NCI-H748 (cell line): Measurements from ENCODE around the gene GNAL.

Experiments used
- DNase-seq: peaks from one replicate; lab custom pipeline; 2025; ENCODE audit not compliant: unreplicated experiment; lab: John Stamatoyannopoulos, UW

Gene GNAL

DNA sequence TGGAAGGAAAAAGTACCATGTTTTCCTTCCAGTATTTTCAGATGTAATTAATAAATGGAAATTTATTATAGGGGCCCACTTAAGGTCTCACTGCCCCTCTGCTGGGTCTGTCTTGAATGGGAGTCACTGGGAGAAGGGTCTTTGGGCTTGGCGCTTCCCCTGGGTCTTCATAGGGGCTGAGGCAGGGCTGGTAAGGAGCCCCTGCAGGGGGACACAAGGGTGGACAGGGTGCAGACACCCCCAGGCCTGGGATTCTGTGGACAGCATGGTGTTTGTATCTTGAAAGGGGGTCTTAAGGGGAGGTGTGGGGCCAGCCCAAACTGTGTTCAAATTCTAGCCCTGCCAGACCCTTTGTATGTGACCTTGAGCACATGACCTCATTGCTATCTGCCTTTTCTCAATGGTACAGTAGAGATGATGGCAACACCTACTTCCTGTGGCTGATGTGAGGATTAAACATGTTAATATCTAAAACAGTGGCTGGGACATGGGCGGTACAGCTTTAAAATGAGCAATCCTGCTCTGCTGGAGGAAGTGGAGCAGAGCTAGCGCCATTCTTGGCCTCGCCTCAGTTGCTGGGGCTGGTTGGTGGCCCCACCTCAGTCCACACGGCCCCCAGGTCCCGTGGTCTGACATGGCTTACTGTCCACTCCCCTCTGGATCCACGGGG lies 71.6 kb downstream of the GNAL start:
- no peak for DNase-seq

DNA sequence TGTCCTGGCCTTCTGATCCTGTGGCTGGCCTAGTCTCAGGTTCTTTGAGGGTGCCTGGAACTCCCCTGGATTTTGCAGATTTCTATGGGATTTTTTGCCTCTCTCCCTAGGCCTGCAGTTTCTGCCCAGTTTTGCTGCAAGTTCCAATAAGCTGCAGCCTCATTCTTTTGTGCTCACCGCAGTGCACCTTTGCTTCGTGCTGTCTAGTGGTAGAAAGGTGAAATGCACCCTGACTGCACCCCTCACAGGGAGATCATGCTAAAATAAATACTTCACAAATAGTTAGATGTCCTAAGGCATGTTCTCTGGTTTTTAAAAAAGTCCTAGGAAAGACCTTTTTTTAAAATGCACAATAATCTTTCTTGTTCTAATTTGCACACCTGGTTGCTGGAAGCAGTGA lies 72.5 kb downstream of the GNAL start:
- no peak for DNase-seq

DNA sequence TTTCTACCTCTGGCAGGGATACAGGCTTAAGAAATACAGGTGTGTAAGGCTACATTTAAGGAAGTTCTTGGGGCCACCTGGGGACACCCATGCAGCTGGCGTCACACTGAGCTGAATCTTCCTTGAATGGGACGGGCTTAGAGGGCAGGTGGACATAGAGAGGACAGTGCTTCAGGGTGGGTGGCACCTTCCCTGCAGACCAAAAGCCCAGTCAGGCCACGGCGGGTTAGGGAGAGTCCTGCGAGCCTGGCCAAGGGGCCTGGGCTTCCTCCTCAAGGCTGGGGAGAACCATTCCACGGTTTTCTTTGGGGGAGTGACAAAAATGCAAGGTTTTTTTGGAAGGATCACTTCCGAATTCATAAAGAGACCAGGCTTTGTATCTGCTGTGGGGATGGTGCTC lies 73.4 kb downstream of the GNAL start:
- no peak for DNase-seq

DNA sequence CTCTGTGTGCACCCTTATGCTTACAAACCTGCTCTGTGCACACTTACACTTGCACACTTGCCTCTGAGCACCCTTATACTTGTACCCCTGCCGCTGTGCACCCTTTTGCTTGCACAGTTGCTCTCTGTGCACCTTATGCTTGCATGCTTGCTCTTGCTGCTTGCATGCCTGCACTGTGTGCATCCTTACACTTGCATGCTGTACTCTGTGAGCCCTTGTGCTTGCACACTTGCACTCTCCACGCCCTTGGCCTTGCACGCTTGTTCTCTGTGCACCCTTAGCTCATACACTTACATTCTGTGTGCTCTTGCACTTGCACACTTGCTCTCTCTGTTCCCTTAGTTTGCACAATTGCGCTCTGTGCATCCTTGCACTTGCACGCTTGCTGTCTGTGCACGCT lies 78.3 kb downstream of the GNAL start:
- DNase-seq = no peak

DNA sequence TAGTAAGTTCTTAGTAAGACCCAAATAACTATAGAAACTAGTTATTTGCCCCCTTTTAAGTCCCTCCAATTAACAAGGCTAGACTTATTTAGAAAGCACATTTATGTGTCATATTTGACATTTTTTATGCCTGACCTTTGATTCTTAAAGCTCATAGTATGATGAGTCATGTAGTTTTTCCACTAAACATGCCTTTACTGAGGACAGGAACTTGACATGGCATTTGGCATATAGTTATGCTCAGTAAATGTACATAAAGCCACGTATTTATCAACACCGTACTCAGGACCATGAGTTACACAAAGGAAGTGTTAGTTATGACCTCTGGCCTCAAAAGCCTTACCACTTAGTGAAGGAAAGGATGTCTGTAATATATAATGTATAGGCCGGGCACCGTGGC lies 78.9 kb downstream of the GNAL start:
- DNase-seq = no peak

DNA sequence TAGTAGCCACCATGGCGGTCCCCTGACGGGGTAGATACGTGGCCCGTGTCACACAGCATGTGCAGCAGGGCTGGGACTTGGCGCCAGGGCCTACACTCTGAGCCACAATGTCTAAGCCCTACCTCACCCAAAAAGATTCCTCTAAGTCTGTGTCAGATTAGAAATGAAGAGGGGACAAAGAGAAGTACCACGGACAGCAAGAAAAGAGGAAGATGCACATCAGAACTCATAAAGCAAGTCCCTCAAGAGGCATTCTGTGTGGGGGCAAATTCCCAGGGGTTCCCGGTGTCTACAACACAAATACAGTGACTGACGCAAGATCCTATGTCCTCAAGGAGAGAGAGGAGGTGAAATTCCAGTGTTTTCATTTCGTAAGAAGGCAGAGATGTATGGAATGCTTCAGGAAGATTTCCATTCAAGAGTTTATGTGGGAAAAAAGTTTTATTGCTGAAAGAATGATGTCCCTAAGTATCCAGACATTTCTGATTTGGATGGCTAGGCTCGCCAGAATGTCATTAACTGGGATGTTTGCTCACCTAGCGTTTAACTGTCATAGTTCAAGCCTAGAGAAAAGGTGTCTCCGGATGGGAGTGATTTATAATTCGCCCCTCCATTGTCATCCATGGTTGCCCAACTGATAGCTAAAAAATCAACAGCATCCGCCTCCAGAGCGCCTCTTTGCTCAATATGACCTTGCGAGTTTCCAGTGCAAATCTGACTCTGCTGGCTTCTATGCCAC lies 86.5 kb downstream of the GNAL start:
- peak; percentile 29 for DNase-seq

DNA sequence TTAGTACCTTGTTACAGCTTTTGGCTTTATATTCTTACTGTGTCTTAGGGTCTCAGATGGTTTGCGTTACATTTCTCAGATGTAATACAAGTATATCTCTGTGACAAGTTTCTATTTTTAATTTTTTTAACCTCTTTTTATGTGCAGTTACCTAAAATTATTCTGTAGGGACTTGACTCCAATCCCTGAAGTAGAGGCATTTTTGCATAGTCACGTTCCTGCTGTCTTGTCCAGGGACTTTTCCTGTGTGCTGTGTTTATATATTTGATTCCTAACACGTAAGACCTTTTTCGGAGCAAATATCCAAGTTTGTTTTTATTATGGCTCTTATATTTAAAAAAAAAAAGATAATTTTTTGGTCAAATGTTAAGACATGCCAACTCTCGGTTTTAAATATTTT lies 91.0 kb downstream of the GNAL start:
- no peak for DNase-seq

DNA sequence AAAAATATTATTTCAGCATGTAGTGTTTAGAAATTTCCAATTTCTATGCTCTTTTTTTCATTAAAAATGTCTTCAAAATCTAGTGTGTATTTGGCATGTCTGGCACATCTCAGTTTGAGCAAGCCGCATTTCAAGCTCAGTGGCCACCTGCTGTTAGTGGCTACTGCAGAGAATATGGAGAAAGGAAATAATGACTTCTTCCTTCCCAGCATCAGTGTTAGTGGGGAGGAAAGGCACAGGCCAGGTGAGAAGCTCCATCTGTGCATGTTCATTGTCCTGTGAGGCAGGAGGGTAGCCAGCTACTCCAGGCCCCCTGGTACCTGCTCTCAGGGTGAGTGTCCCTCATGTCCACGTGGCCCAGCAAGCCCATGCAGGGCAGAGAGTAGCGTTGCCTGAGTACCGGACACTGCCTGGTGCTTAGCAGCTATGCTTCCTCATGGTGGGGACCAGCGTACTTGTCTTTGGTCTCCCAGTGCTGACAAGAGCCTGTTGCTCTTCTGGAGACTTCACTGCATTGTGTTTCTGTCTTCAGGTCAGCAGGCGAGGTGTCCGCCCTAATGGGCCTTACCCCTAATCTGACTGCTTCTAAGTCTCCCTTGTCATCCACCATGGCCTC lies 94.8 kb downstream of the GNAL start:
- no peak for DNase-seq

DNA sequence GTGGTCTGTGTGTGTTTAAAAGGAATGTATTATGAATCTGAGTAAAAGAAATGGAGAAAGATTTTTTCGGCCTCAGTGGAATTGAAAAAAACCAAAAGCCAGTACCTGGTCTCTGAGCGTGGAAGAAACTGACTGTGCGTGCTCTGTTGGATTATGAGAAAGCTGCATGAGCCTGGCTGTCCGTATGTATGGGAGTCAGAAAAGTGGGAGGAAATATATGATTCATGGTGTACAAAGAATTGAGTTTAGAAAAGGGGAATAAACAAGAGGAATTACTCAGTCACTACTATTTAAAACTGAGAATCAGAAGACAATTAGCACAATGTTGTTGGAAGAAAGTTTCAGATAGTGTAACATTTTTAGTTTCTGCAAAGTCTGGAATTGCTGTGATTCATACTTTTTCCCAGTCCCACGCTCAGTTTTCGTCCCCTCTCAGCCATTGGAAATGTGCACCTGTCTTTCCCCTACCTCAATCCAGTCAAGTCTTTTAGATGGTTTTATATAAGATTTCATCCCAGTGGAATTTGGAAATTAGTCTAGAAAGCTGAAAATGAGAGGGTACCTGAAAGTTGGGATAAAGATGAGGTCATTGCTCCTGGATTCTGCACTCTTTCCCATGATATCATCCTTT lies 95.7 kb downstream of the GNAL start:
- DNase-seq = no peak

DNA sequence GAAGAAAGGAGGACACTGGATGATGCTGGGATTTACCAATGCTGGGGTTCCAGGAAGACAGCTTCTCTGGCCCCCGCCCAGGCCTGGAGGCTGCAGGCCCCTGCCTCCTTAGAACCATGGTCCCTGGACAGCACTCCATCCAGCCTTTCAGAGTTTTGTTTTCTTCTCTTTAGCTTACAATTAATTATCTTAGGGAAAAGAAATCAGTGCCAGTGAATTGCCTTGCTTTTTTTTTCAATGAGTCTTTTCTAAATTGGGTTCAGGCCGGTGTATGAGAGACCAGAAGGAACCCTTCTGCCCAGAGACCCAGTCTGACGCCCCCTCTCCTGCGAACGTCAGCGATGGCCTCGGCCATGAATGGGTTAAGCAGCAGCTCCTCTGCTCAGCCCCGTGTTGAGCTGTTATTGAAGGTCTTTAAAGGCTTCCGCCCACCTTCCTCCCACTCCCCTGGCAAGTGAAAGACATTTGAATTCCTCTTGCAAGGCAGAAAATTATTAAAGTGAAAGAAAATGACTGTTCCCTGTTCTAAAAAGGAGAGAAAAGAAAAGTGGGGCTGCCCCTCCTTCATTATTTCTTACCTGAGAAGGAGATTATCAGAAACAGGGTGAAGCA lies 96.5 kb downstream of the GNAL start:
- no peak for DNase-seq

DNA sequence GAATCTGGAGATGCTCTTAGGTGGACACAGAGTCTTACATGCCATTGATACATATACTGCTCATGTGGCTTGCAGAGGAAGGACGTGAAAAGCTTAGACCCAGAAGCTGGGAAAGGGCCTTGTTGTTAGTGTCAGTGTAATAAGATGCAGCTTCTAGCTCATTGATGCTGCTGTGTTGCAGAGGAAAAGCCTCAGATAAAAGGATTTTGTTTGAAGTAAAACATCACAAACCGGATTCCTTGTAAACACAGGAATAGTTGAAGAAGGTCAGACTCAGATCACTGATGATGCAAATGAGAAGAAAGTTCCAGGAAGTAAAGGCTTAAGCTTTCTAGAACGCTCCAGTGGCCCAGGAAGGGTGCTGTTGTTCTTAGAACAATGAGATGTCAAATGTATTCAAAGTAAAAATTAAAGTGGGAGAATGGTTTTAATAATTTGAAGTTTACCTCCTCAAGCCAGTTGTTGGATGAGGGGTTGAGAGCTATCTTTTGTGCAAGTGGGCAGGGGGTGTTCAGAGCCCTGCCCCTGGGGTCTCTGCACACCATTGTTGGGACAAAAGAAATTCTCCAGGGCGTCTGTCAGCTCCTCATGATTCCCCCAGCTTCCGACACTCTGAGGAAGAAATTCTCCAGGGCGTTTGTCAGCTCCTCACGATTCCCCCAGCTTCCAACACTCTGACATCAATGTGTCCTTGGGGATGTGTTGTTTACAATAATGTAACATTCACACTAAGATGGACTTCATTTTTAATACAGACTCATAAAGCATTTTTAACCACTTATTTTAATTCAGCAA lies 100.8 kb downstream of the GNAL start:
- no peak for DNase-seq

DNA sequence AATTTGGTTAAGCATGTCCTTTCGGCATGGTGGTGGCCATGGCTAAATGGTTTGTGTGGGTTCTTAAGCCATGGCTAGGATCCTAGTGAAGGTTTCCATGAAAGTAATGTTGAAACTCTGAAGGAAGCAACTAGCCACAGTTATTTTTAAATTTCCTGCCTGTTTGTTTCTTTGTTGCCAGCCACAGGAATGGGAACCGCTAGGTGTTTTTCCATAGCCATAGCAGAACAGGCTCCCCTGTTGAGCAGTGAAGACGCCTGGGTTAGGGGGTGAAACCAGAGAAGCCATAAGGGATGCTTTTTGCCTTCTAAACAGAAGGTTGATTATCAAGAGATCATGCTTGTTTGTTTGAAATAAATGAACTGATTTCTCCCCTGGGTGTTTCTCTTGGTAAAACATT lies 102.1 kb downstream of the GNAL start:
- DNase-seq = no peak

DNA sequence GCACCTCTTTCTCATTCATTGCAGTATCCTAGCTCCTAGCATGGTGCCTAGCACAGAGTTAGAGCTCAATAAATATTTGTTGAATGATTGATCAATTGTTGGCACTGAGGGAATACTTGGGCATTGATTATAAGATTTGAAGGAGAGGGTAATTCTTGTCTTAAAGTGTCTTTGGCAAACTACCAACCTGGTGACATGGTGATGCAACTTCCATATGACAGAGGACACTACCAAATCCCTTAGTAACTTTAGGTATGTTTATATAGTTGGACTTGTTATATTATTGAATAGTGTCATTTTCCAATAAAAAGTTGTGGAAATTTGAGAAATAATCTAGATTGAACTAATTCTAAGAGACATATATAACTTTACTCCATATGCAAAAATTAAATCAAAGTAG lies 103.6 kb downstream of the GNAL start:
- no peak for DNase-seq

DNA sequence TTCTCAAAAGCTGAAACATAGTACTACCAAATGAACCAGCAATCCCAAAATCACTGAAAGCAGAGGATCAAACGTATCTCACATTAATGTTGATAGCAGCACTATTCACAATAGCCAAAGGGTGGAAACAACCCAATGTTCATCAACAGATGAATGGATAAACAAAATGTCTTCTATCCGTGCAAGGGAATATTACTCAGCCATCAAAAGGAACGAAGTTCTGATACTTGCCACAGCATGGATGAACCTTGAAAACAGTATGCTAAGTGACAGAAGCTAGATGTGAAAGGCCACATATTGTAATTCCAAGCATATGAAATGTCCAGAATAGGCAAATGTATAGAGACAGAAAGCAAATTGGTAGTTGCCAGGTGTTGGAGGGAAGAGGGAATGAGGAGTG lies 105.1 kb downstream of the GNAL start:
- no peak for DNase-seq

DNA sequence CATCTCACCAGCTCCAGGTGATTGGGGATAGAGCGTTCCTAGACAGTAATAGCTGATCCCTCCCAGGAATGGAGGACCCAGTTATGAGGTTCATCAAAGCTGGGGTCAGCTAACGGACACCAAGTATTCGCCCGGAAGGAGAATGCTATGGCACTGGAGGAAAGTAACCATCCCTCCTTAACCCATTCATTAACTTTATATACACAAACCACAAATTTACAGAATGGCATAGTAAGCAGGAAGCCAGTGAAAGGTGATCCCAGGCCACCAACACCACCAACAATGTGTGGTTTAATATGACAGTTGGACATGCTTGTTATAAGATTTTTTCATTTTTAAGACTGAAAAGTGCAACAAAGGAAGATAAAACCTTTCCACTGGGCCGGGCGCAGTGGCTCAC lies 106.9 kb downstream of the GNAL start:
- DNase-seq = no peak

DNA sequence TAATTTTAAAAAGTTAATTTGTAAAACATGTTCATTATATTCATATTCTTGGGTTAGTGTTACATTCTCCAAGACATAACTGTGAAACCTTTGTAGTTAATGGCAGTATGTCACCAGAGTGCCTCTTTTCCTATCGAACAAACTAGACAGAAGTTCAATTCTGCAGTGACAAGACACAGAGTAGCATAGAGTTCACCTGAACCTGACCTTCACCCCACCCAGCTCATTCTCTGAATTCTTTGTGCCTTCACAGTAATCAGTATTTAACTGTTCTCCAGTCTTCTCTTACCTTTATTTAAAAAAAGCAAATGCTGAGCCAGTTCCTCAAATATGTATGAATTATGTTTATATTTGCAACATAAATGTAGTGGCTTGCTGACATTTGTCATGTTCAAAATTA lies 109.2 kb downstream of the GNAL start:
- no peak for DNase-seq

DNA sequence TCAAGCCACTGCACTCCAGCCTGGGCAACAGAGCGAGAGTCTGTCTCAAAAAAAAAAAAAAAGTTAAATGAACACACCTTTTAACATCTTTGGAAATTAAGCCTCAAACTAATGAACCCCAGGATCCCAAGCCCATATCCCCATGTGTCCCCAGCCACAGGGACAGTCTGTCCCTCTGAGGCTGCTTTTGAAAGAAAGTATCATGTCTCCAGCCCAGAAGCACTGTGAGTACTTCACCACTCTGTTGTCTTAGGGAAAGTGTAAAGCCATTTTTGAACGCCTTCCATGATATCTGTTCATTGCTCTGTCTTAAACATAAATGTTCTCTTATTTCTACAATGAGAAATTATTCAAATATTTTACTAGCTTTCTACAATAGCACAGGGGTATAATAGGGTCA lies 110.0 kb downstream of the GNAL start:
- no peak for DNase-seq

DNA sequence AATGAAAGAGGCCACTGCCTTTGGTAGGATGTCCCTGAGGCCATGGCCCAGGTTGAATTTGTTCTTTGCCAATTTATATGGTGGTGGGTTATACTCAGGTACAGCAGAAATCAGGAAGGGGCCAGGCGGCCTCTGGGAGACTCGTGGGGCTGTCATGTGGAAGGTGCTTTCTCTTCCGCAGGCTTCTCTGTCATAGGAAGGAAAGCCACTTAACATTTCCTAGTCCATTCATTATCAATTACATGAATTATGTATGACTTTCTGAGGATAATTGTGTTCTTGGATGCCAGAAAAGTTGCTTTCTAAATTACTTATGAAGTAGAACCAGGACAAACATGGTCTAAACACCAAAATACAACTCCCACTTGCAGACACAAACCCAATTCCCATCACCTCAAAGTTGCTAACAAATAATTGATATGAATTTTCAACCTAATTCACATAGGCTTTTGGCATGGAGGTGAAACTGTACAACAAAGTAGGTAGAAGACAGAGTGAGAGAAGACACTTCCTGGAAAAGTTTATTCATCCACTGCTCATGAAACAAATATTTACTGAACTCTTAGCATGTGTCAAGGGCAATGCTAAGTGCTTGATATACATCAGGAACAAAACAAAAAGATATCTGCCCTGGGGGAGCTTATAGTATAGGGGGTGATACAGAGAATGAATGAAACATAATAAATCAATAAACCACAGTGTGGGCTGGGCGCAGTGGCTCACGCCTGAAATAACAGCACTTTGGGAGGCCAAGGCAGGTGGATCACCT lies 111.7 kb downstream of the GNAL start:
- DNase-seq = no peak

DNA sequence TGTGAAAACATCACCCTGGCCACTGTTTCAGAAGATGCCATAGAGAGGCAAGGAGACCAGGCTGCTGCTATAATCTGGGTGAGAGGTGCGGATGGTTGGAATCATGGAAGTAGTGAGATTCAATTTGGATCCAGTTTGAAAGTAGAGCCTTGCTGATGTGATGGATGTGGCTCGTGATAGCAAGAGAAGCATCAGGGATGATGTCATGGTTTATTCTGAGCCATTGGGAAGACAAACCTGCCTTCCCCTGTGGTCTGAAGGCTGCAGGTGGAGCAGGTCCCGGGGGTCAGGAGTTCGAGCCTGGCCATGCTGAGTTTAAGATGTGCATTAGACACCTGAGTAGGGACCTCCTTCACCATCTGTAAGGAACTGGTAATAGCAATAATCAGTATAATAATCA lies 112.5 kb downstream of the GNAL start:
- DNase-seq = no peak

DNA sequence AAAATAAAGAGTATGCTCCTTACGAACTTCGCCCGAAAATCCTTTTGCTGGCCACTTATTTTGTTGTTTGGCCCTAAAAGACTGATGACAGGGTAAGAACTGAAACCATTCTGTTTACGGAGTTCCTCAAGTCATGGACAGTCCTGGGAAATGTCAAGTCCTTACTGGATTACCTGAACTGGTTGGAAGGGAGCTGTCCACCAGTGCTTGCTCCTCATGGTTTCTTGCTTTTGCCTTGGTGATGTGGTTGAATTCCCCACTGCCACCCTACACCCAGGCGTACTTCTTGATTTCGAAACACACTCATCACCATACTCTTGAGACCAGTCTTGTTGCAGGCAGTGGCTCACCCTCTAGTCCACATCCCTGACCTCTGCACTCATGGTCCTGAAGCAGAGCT lies 113.1 kb downstream of the GNAL start:
- no peak for DNase-seq
